ENCODE measurements around the gene GAL3ST3.
"Not testable (repeated sequence)": the region's sequence is repeated elsewhere in the genome, so short reads cannot be mapped to it uniquely, and the experiment has no call there.

GAL3ST3 gene

GRCh38 chr11:66044757-66045156 is 4.2 kb downstream of the GAL3ST3 start:
- DNase-seq (ENCODE audit: low read depth in 3 of 3), result no peak

GRCh38 chr11:66042996-66043906 is 5.7 kb downstream of the GAL3ST3 start:
- DNase-seq (ENCODE audit: low read depth in 3 of 3), result no peak

GRCh38 chr11:66042227-66042995 is 6.5 kb downstream of the GAL3ST3 start:
- DNase-seq (ENCODE audit: low read depth in 3 of 3), result no peak

- DNase-seq (ENCODE audit: low read depth in 3 of 3), result no peak
These were observed 9.2 kb downstream of the GAL3ST3 start for GRCh38 chr11:66039765-66040164.

GRCh38 chr11:66037327-66037726 is 11.6 kb downstream of the GAL3ST3 start:
- no peak for DNase-seq (ENCODE audit: low read depth in 3 of 3)

- no peak for DNase-seq (ENCODE audit: low read depth in 3 of 3)
These were observed 12.6 kb downstream of the GAL3ST3 start for GRCh38 chr11:66036334-66036710.

- DNase-seq (ENCODE audit: low read depth in 3 of 3), result no peak
These were observed 13.2 kb downstream of the GAL3ST3 start for GRCh38 chr11:66035653-66036333.

- DNase-seq (ENCODE audit: low read depth in 3 of 3), result no peak
These were observed 15.8 kb downstream of the GAL3ST3 start for GRCh38 chr11:66032957-66033735.

- DNase-seq (ENCODE audit: low read depth in 3 of 3), result no peak
These were observed 22.9 kb downstream of the GAL3ST3 start, which contains the start of gene CATSPER1 for GRCh38 chr11:66026017-66026529. TSS of gene CATSPER1 (minus strand) at chr11:66026479. CDS start at chr11:66026379, 100 bp downstream.

GRCh38 chr11:66023186-66023440 is 25.8 kb downstream of the GAL3ST3 start:
- DNase-seq (ENCODE audit: low read depth in 3 of 3), result not testable (repeated sequence)

GRCh38 chr11:66022401-66023185 is 26.4 kb downstream of the GAL3ST3 start:
- peak; percentile 56 to 70 (median 59) for DNase-seq (ENCODE audit: low read depth in 3 of 3)

GRCh38 chr11:66020618-66021357 is 28.2 kb downstream of the GAL3ST3 start:
- no peak for DNase-seq (ENCODE audit: low read depth in 3 of 3)

- DNase-seq (ENCODE audit: low read depth in 3 of 3), result no peak
These were observed 28.7 kb downstream of the GAL3ST3 start for GRCh38 chr11:66020212-66020611.

- DNase-seq (ENCODE audit: low read depth in 3 of 3), result peak in 2 of 3 experiments; percentile 55 to 61
These were observed 31.6 kb downstream of the GAL3ST3 start for GRCh38 chr11:66017321-66017720.

GRCh38 chr11:66016793-66017177 is 32.2 kb downstream of the GAL3ST3 start:
- no peak for DNase-seq (ENCODE audit: low read depth in 3 of 3)

- DNase-seq (ENCODE audit: low read depth in 3 of 3), result no peak
These were observed 32.8 kb downstream of the GAL3ST3 start for GRCh38 chr11:66015936-66016792.

- no peak for DNase-seq (ENCODE audit: low read depth in 3 of 3)
These were observed 33.5 kb downstream of the GAL3ST3 start for GRCh38 chr11:66015454-66015881.

- no peak for DNase-seq (ENCODE audit: low read depth in 3 of 3)
These were observed 34.0 kb downstream of the GAL3ST3 start for GRCh38 chr11:66014804-66015453.

Data from stimulated activated CD4-positive, alpha-beta T cell treated with anti-CD3 and anti-CD28 coated beads, TNF-alpha, amount 100 ng/mL, for 4 hours (primary cell).